GM23338 (cell line): Measurements from ENCODE around the gene ZNF493. TPM values are rescaled to one million over a fixed set of nuclear protein-coding genes. Genes with fewer than 3 reads are reported as not detected.

Source experiments
- ATAC-seq: fragments of 200-7000 bp; cut with Tn5 transposase; 3 replicates; pipeline ENCODE4 v1.9.1; 2020
- DNase-seq: peaks from one replicate; pipeline ENCODE4 v3.0.0-alpha.2; 2015; ENCODE audit warnings: low spot score
- H2AFZ ChIP-seq: fragments of 200-600 bp; sonication (generic); 2 replicates; pipeline ENCODE4 v1.8.0; 2016; ENCODE audit warnings: antibody characterized with exemption, mild to moderate bottlenecking, moderate library complexity
- H3F3A ChIP-seq: fragments of 200-600 bp; sonication (generic); replicated peaks from 2 replicates; pipeline ENCODE4 v1.8.0; 2017; ENCODE audit warnings: antibody characterized with exemption, mixed run types, low read depth
- H3K27ac ChIP-seq: fragments of 200-600 bp; sonication (generic); 2 replicates; pipeline ENCODE4 v1.6.1; 2016; ENCODE audit warnings: low read depth
- H3K27me3 ChIP-seq: fragments of 200-600 bp; sonication (generic); 2 replicates; pipeline ENCODE4 v1.8.0; 2016; ENCODE audit warnings: mild to moderate bottlenecking, mixed run types, moderate library complexity; ENCODE audit not compliant: insufficient read depth
- H3K36me3 ChIP-seq: fragments of 200-600 bp; sonication (generic); 2 replicates; pipeline ENCODE4 v1.8.0; 2016; ENCODE audit warnings: mild to moderate bottlenecking; ENCODE audit not compliant: insufficient read depth
- H3K4me1 ChIP-seq: fragments of 200-600 bp; sonication (generic); 2 replicates; pipeline ENCODE4 v1.8.0; 2016; ENCODE audit warnings: mild to moderate bottlenecking, moderate library complexity; ENCODE audit not compliant: insufficient read depth
- H3K4me2 ChIP-seq: fragments of 200-600 bp; sonication (generic); 2 replicates; pipeline ENCODE4 v1.7.1; 2017; ENCODE audit warnings: mixed run types
- H3K4me3 ChIP-seq: fragments of 200-600 bp; sonication (generic); 2 replicates; pipeline ENCODE4 v1.6.1; 2016; ENCODE audit warnings: mixed run types
- H3K79me2 ChIP-seq: fragments of 200-600 bp; sonication (generic); replicated peaks from 2 replicates; pipeline ENCODE4 v1.8.0; 2017; ENCODE audit warnings: mild to moderate bottlenecking; ENCODE audit not compliant: insufficient read depth
- H3K9me2 ChIP-seq: fragments of 200-600 bp; sonication (generic); 2 replicates; pipeline ENCODE4 v1.8.0; 2017; ENCODE audit not compliant: insufficient read depth
- H4K20me1 ChIP-seq: fragments of 200-600 bp; sonication (generic); replicated peaks from 2 replicates; pipeline ENCODE4 v1.8.0; 2017; ENCODE audit warnings: mild to moderate bottlenecking; ENCODE audit not compliant: insufficient read depth
- H3K27ac Mint-ChIP-seq: 2 replicates; pipeline ENCODE4 v1.8.0; 2020; ENCODE audit warnings: inconsistent platforms, mild to moderate bottlenecking, moderate library complexity, mixed read lengths
- H3K27me3 Mint-ChIP-seq: 3 replicates; pipeline ENCODE4 v1.8.0; 2022; ENCODE audit warnings: low read depth, mild to moderate bottlenecking, moderate library complexity, mixed read lengths, inconsistent platforms; ENCODE audit not compliant: insufficient read depth, poor library complexity
- H3K36me3 Mint-ChIP-seq: 3 replicates; pipeline ENCODE4 v1.8.0; 2021; ENCODE audit warnings: low read depth, mild to moderate bottlenecking, inconsistent platforms, moderate library complexity, mixed read lengths
- H3K4me1 Mint-ChIP-seq: 3 replicates; pipeline ENCODE4 v1.8.0; 2020; ENCODE audit warnings: mild to moderate bottlenecking, inconsistent platforms, mixed read lengths
- H3K4me3 Mint-ChIP-seq: 3 replicates; pipeline ENCODE4 v1.8.0; 2021; ENCODE audit warnings: moderate library complexity, mild to moderate bottlenecking, inconsistent platforms, mixed read lengths
- H3K9me3 Mint-ChIP-seq: 3 replicates; pipeline ENCODE4 v1.8.0; 2020; ENCODE audit warnings: moderate library complexity, mild to moderate bottlenecking, inconsistent platforms, mixed read lengths
- CREB1 ChIP-seq: fragments of 250-450 bp; sonication (Bioruptor Pico); IDR thresholded peaks from 2 replicates; pipeline ENCODE4 v1.5.0; 2020; ENCODE audit warnings: low read depth, mild to moderate bottlenecking, moderate library complexity
- EZH2 ChIP-seq: fragments of 200-600 bp; sonication (generic); IDR thresholded peaks from one replicate; pipeline ENCODE4 v1.8.0; 2017; ENCODE audit warnings: antibody characterized with exemption, mild to moderate bottlenecking, low read depth; ENCODE audit not compliant: unreplicated experiment
- EZH2phosphoT487 ChIP-seq: fragments of 200-600 bp; sonication (generic); IDR thresholded peaks from one replicate; pipeline ENCODE4 v1.8.1; 2018; ENCODE audit warnings: antibody characterized with exemption; ENCODE audit not compliant: unreplicated experiment
- JUNB ChIP-seq: IDR thresholded peaks from one replicate; pipeline ENCODE4 v1.6.1; 2016; ENCODE audit warnings: antibody characterized with exemption; ENCODE audit not compliant: unreplicated experiment
- NANOG ChIP-seq: IDR thresholded peaks from 2 replicates; pipeline ENCODE4 v1.6.1; 2016; ENCODE audit warnings: antibody characterized with exemption, borderline replicate concordance
- POLR2AphosphoS5 ChIP-seq: IDR thresholded peaks from 2 replicates; pipeline ENCODE4 v1.6.1; 2016; ENCODE audit warnings: antibody characterized with exemption, low read depth
- STAT1 ChIP-seq: IDR thresholded peaks from one replicate; pipeline ENCODE4 v1.6.1; 2016; ENCODE audit warnings: antibody characterized with exemption; ENCODE audit not compliant: unreplicated experiment
- ZNF114 ChIP-seq: fragments of 250-450 bp; sonication (Bioruptor Pico); IDR thresholded peaks from 2 replicates; pipeline ENCODE4 v1.5.0; 2020; ENCODE audit warnings: mild to moderate bottlenecking, moderate library complexity
- ZNF331 ChIP-seq: fragments of 250-450 bp; sonication (Bioruptor Pico); IDR thresholded peaks from 2 replicates; pipeline ENCODE4 v1.5.0; 2020; ENCODE audit warnings: low read depth, mild to moderate bottlenecking, moderate library complexity
- polyA plus RNA-seq: library from polyadenylated mRNA; unstranded; fragments of >200 nt; fragmentation: Nextera tagmentation; extraction: Ambion mirVana; gene quantifications from 2 replicates; pipeline ENCODE4 v1.2.1, GENCODE V29; 2016
- total RNA-seq: library from RNA; depleted of rRNA; stranded (reverse); fragments of >200 nt; shearing (Covaris generic); gene quantifications from 2 replicates; pipeline ENCODE4 v1.2.3, GENCODE V29; 2014
- TF ChIP-seq, protein P1 (sequence below): IDR thresholded peaks from 2 replicates; pipeline ENCODE4 v1.6.1; 2016; ENCODE audit warnings: antibody characterized with exemption
- TF ChIP-seq, protein P2 (sequence below): IDR thresholded peaks from one replicate; pipeline ENCODE4 v1.6.1; 2018; ENCODE audit warnings: antibody characterized with exemption; ENCODE audit not compliant: unreplicated experiment
- TF ChIP-seq, protein P3 (sequence below), 2 experiments: fragments of 200-600 bp in 1 of 2; sonication (generic) in 1 of 2; conservative IDR thresholded peaks; 2 replicates each; pipeline versions ENCODE4 v1.5.1 to v1.6.1; 2016 to 2017; ENCODE audit warnings: antibody characterized with exemption in 2 of 2, low read depth in 2 of 2, mild to moderate bottlenecking in 2 of 2, moderate library complexity in 1 of 2
- TF ChIP-seq, protein P4 (sequence below): fragments of 250-450 bp; sonication (Bioruptor Pico); IDR thresholded peaks from 2 replicates; pipeline ENCODE4 v1.5.0; 2020; ENCODE audit warnings: mild to moderate bottlenecking, moderate library complexity

ZNF493 gene
- total and polyA plus RNA-seq, 2 experiments from 2014 or later, result 28.7 to 63.4 TPM

DNA sequence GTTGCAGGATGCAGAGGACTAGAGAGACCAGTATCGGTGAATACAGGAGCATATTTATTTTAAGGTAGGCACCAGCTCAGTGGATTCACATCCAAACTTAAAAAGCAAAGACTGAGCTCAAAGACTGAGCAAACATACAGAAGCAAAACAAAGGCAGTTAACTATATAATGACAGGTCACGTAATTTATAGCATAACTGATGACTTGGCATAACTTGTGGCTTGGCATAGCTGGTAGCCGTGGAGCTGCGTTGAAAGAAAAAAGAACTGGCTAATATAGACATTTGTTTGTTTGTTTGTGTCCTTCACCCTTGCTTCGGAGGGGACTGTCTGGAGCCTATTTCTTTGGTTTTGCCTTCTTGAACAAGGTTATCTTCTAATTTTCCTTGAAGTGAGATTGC, 33.7 kb downstream of the ZNF493 start:
- no peak overlapping the region for H2AFZ ChIP-seq
- H3K27ac ChIP-seq, result no peak overlapping the region
- no peak overlapping the region for H3K27ac Mint-ChIP-seq
- H3K79me2 ChIP-seq, result no peaks in the 10 kb centered on the region
- no peak overlapping the region for H3K4me2 ChIP-seq
- no peaks in the 10 kb centered on the region for H3K27me3 Mint-ChIP-seq
- DNase-seq, result no peak
- H3K36me3 ChIP-seq, result peaks cover 9% of the 10 kb centered on the region
- no peak overlapping the region for H3K4me3 Mint-ChIP-seq
- no peak for ATAC-seq
- no peaks in the 10 kb centered on the region for H3K4me1 Mint-ChIP-seq
- H3K4me3 ChIP-seq, result no peak overlapping the region
- peaks cover 29% of the 10 kb centered on the region for H3K9me3 Mint-ChIP-seq
- H3K36me3 Mint-ChIP-seq, result peaks cover 10% of the 10 kb centered on the region
- TF ChIP-seq STAT1 (no peak), CREB1 (CRISPR knock-in tag) (no peak), JUNB (no peak), EZH2 (no peak), POLR2AphosphoS5 (no peak), ZNF114 (CRISPR knock-in tag) (no peak), ZNF331 (CRISPR knock-in tag) (no peak), EZH2phosphoT487 (no peak), NANOG (no peak)
- TF ChIP-seq, protein P1, sequence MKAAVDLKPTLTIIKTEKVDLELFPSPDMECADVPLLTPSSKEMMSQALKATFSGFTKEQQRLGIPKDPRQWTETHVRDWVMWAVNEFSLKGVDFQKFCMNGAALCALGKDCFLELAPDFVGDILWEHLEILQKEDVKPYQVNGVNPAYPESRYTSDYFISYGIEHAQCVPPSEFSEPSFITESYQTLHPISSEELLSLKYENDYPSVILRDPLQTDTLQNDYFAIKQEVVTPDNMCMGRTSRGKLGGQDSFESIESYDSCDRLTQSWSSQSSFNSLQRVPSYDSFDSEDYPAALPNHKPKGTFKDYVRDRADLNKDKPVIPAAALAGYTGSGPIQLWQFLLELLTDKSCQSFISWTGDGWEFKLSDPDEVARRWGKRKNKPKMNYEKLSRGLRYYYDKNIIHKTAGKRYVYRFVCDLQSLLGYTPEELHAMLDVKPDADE, result no peak
- TF ChIP-seq, protein P2, sequence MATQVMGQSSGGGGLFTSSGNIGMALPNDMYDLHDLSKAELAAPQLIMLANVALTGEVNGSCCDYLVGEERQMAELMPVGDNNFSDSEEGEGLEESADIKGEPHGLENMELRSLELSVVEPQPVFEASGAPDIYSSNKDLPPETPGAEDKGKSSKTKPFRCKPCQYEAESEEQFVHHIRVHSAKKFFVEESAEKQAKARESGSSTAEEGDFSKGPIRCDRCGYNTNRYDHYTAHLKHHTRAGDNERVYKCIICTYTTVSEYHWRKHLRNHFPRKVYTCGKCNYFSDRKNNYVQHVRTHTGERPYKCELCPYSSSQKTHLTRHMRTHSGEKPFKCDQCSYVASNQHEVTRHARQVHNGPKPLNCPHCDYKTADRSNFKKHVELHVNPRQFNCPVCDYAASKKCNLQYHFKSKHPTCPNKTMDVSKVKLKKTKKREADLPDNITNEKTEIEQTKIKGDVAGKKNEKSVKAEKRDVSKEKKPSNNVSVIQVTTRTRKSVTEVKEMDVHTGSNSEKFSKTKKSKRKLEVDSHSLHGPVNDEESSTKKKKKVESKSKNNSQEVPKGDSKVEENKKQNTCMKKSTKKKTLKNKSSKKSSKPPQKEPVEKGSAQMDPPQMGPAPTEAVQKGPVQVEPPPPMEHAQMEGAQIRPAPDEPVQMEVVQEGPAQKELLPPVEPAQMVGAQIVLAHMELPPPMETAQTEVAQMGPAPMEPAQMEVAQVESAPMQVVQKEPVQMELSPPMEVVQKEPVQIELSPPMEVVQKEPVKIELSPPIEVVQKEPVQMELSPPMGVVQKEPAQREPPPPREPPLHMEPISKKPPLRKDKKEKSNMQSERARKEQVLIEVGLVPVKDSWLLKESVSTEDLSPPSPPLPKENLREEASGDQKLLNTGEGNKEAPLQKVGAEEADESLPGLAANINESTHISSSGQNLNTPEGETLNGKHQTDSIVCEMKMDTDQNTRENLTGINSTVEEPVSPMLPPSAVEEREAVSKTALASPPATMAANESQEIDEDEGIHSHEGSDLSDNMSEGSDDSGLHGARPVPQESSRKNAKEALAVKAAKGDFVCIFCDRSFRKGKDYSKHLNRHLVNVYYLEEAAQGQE, result no peak
- TF ChIP-seq, protein P3, sequence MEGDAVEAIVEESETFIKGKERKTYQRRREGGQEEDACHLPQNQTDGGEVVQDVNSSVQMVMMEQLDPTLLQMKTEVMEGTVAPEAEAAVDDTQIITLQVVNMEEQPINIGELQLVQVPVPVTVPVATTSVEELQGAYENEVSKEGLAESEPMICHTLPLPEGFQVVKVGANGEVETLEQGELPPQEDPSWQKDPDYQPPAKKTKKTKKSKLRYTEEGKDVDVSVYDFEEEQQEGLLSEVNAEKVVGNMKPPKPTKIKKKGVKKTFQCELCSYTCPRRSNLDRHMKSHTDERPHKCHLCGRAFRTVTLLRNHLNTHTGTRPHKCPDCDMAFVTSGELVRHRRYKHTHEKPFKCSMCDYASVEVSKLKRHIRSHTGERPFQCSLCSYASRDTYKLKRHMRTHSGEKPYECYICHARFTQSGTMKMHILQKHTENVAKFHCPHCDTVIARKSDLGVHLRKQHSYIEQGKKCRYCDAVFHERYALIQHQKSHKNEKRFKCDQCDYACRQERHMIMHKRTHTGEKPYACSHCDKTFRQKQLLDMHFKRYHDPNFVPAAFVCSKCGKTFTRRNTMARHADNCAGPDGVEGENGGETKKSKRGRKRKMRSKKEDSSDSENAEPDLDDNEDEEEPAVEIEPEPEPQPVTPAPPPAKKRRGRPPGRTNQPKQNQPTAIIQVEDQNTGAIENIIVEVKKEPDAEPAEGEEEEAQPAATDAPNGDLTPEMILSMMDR (conservative IDR thresholded peaks at IDR 0.05; ENCODE audit: low read depth in 2 of 2), result no peak
- TF ChIP-seq, protein P4, sequence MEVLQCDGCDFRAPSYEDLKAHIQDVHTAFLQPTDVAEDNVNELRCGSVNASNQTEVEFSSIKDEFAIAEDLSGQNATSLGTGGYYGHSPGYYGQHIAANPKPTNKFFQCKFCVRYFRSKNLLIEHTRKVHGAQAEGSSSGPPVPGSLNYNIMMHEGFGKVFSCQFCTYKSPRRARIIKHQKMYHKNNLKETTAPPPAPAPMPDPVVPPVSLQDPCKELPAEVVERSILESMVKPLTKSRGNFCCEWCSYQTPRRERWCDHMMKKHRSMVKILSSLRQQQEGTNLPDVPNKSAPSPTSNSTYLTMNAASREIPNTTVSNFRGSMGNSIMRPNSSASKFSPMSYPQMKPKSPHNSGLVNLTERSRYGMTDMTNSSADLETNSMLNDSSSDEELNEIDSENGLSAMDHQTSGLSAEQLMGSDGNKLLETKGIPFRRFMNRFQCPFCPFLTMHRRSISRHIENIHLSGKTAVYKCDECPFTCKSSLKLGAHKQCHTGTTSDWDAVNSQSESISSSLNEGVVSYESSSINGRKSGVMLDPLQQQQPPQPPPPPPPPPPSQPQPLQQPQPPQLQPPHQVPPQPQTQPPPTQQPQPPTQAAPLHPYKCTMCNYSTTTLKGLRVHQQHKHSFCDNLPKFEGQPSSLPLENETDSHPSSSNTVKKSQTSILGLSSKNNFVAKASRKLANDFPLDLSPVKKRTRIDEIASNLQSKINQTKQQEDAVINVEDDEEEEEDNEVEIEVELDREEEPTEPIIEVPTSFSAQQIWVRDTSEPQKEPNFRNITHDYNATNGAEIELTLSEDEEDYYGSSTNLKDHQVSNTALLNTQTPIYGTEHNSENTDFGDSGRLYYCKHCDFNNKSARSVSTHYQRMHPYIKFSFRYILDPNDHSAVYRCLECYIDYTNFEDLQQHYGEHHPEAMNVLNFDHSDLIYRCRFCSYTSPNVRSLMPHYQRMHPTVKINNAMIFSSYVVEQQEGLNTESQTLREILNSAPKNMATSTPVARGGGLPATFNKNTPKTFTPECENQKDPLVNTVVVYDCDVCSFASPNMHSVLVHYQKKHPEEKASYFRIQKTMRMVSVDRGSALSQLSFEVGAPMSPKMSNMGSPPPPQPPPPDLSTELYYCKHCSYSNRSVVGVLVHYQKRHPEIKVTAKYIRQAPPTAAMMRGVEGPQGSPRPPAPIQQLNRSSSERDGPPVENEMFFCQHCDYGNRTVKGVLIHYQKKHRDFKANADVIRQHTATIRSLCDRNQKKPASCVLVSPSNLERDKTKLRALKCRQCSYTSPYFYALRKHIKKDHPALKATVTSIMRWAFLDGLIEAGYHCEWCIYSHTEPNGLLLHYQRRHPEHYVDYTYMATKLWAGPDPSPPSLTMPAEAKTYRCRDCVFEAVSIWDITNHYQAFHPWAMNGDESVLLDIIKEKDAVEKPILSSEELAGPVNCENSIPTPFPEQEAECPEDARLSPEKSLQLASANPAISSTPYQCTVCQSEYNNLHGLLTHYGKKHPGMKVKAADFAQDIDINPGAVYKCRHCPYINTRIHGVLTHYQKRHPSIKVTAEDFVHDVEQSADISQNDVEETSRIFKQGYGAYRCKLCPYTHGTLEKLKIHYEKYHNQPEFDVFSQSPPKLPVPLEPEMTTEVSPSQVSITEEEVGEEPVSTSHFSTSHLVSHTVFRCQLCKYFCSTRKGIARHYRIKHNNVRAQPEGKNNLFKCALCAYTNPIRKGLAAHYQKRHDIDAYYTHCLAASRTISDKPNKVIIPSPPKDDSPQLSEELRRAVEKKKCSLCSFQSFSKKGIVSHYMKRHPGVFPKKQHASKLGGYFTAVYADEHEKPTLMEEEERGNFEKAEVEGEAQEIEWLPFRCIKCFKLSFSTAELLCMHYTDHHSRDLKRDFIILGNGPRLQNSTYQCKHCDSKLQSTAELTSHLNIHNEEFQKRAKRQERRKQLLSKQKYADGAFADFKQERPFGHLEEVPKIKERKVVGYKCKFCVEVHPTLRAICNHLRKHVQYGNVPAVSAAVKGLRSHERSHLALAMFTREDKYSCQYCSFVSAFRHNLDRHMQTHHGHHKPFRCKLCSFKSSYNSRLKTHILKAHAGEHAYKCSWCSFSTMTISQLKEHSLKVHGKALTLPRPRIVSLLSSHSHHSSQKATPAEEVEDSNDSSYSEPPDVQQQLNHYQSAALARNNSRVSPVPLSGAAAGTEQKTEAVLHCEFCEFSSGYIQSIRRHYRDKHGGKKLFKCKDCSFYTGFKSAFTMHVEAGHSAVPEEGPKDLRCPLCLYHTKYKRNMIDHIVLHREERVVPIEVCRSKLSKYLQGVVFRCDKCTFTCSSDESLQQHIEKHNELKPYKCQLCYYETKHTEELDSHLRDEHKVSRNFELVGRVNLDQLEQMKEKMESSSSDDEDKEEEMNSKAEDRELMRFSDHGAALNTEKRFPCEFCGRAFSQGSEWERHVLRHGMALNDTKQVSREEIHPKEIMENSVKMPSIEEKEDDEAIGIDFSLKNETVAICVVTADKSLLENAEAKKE (CRISPR knock-in tag), result no peak
- no peaks in the 10 kb centered on the region for H3K27me3 ChIP-seq
- H3F3A ChIP-seq, result no peaks in the 10 kb centered on the region
- no peaks in the 10 kb centered on the region for H4K20me1 ChIP-seq
- peaks cover 10% of the 10 kb centered on the region for H3K4me1 ChIP-seq
- H3K9me2 ChIP-seq, result no peaks in the 10 kb centered on the region
